ENCODE data around the gene CGB2.

CGB2 gene

GRCh38 chr19:49080392-49080791 is 48.7 kb downstream of the CGB2 start:
- Histone ChIP-seq H3K36me3 (ENCODE audit: insufficient read depth, low read length) (no peaks in the 10 kb centered on the region), H3K9ac (ENCODE audit: low read length) (no peak overlapping the region), H3K27ac (ENCODE audit: low read depth, low read length) (no peak overlapping the region)

GRCh38 chr19:49081273-49081672 is 49.6 kb downstream of the CGB2 start:
- Histone ChIP-seq H3K36me3 (ENCODE audit: insufficient read depth, low read length) (no peaks in the 10 kb centered on the region), H3K9ac (ENCODE audit: low read length) (no peak overlapping the region), H3K4me3 (ENCODE audit: low read depth in 1 of 2, low read length in 2 of 2) (no peak overlapping the region), H3K27me3 (ENCODE audit: control insufficient read depth in 1 of 2, insufficient read depth in 2 of 2, low read length in 2 of 2) (no peaks in the 10 kb centered on the region), H3K4me1 (ENCODE audit: insufficient read depth, low read length) (peaks cover 3% of the 10 kb centered on the region), H3K9me3 (ENCODE audit: low read length) (no peaks in the 10 kb centered on the region), H3K27ac (ENCODE audit: low read depth, low read length) (no peak overlapping the region)

More at GRCh38 chr19:49080392-49080791, 48.7 kb downstream of the CGB2 start:
- H3K4me1 ChIP-seq (ENCODE audit: insufficient read depth, low read length) = no peaks in the 10 kb centered on the region
- H3K4me3 ChIP-seq (ENCODE audit: low read depth in 1 of 2, low read length in 2 of 2) = no peak overlapping the region
- no peaks in the 10 kb centered on the region for H3K27me3 ChIP-seq (ENCODE audit: control insufficient read depth in 1 of 2, insufficient read depth in 2 of 2, low read length in 2 of 2)
- no peaks in the 10 kb centered on the region for H3K9me3 ChIP-seq (ENCODE audit: low read length)

All from muscle layer of colon (tissue), 2 donors.